Heart right ventricle (tissue), 16 donors: Measurements from ENCODE around the gene NOX4. TPM values are rescaled to one million over a fixed set of nuclear protein-coding genes. Genes with fewer than 3 reads are reported as not detected.

Experiments
- ATAC-seq, 8 donors: fragments of 200-7000 bp; cut with Tn5 transposase; one replicate each; pipeline ENCODE4 v1.9.1; 2020; ENCODE audit warnings: mild to moderate bottlenecking in 8 of 8, moderate library complexity in 8 of 8, moderate number of reproducible peaks in 1 of 8
- DNase-seq, 2 donors: peaks; one replicate each; pipeline ENCODE4 v3.0.0-alpha.2; 2020
- H3K27ac ChIP-seq, 10 donors: fragments of 200-600 bp; sonication (generic) in 2 of 10; one replicate each; pipeline versions ENCODE4 v1.5.0 to v1.8.0; 2020 to 2022; ENCODE audit warnings: mild to moderate bottlenecking in 3 of 10
- H3K27me3 ChIP-seq, 7 donors: fragments of 200-600 bp; one replicate each; pipeline ENCODE4 v1.8.0; 2021 to 2022; ENCODE audit warnings: mild to moderate bottlenecking in 2 of 7
- H3K36me3 ChIP-seq, 9 donors: fragments of 200-600 bp; sonication (generic) in 1 of 9; one replicate each; pipeline versions ENCODE4 v1.5.0 to v1.8.0; 2020 to 2022; ENCODE audit warnings: mild to moderate bottlenecking in 2 of 9
- H3K4me1 ChIP-seq, 9 donors: fragments of 200-600 bp; sonication (generic) in 1 of 9; one replicate each; pipeline versions ENCODE4 v1.5.0 to v1.8.0; 2020 to 2022; ENCODE audit warnings: mild to moderate bottlenecking in 4 of 9
- H3K4me3 ChIP-seq, 10 donors: fragments of 200-600 bp; sonication (generic) in 2 of 10; one replicate each; pipeline versions ENCODE4 v1.5.0 to v1.8.0; 2020 to 2022; ENCODE audit warnings: mild to moderate bottlenecking in 7 of 10, moderate library complexity in 2 of 10
- H3K9me3 ChIP-seq, 11 donors: fragments of 200-600 bp in 10 of 11; sonication (generic) in 2 of 11; one replicate each; pipeline versions ENCODE4 v1.5.0 to v1.8.0; 2013 to 2022; ENCODE audit warnings: mild to moderate bottlenecking in 2 of 11, control low read depth in 1 of 11, moderate library complexity in 1 of 11
- CTCF ChIP-seq, 9 donors: fragments of 200-600 bp; sonication (generic) in 2 of 9; IDR thresholded peaks; one replicate each; pipeline versions ENCODE4 v1.5.0 to v1.8.0; 2021 to 2022; ENCODE audit warnings: antibody characterized with exemption in 9 of 9, mild to moderate bottlenecking in 5 of 9, moderate library complexity in 1 of 9
- WGBS, 2 donors: extraction: QIAGEN DNeasy Blood & Tissue Kit; methylation state at CpG; one replicate each; pipeline ENCODE4 v1.1.7; 2013; ENCODE audit warnings: inconsistent platforms in 1 of 2; 5-methylcytosine and 5-hydroxymethylcytosine counted together
- intact Hi-C, 10 donors: fragments of 100-400 bp; cut with DNase I; formaldehyde crosslinking; loops; one replicate each; pipeline versions ENCODE4 v1.11.1 to v1.14.2; 2022
- polyA plus RNA-seq, 2 donors: library from polyadenylated mRNA; stranded (reverse); fragments of 200-250 nt; gene quantifications; one replicate each; pipeline ENCODE4 v1.2.3, GENCODE V29; 2013
- total RNA-seq, 10 donors: library from RNA; stranded (reverse); fragmentation: NEBNext Ultra II Directional in 3 of 10; extraction: Animal tissue kit (Norgen Biotek cat#: 25700) in 3 of 10; gene quantifications; one replicate each; pipeline versions ENCODE4 v1.2.1 to v1.2.4, GENCODE V29; 2021 to 2023
- donor health status: Arrhythmogenic right ventricular cardiomyopathy.
- donor health status: ischemic (EF 13 %, LVEDD 7.1; RV severe dilation, severe dysfunction).
- donor health status: healthy with polysubstance abuse.
- donor health status: DM: no; HTN: yes; CAD: no.
- donor health status: DM: no; HTN: no; CAD: no.
- donor health status: ischemic (EF 25% LVEDD 6.9; RV normal size, moderate dysfunction).
- donor health status: ischemic (EF 25% LVEDD 5.7; RV mildly dilated, moderate dysfunction).
- donor health status: healthy.
- donor health status: DM: yes; HTN: yes; CAD: no.
- donor health status: Ischemic cardiomyopathy.
- donor health status: ischemic (EF 35%, LVEDD 5.7; RV mildly dilated, moderate dysfunction).
- donor health status: nonischemic (EF 11% LVEDD 7.7; RV severe dilation, severe dysfunction).
- donor health status: DM: yes; HTN: yes; CAD: no.
- donor health status: PGD.
- donor health status: ischemic (EF 29% LVEDD 5.4; RV normal size, mild dysfunction).
- donor health status: nonischemic (EF 23%, LVEDD 6.1; RV moderate dilation, normal function).

Gene NOX4
- total and polyA plus RNA-seq, 12 donors, result 1.5 to 6.7 (median 2.5) TPM

DNA sequence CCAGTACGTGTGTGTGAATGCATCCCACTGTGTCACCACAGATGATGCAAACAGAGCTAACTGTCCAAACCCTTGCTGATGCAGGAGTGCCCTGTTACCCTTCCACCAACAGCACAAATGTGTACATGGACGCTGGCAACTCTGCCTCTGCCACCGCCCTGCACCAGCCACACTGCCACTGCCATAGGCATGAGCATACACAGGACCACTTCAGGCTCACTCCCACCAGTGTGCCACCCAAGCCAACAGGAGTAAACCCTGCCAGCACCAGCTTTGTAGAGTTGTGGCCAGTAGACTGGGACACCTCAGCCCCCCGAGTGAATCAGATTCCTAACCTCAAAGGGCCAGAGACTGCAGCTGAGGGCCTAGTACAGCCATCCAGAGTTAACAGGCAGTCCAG is 34.0 kb downstream of the NOX4 start:
- Histone ChIP-seq H3K9me3 (peaks cover 0 to 13% (median 0%) of the 10 kb centered on the region in 11 donors), H3K4me3 (no peak overlapping the region), H3K27ac (no peak overlapping the region), H3K4me1 (no peaks in the 10 kb centered on the region), H3K36me3 (no peaks in the 10 kb centered on the region), H3K27me3 (no peaks in the 10 kb centered on the region)
- no peak for ATAC-seq
- TF ChIP-seq CTCF (IDR thresholded peaks at IDR 0.05), result no peak
- 94 to 99% methylated on average over 4 of the region's 4 CpGs for WGBS, 2 donors
- no peak for DNase-seq
- intact Hi-C loops, result no loop called here

- H3K9me3 ChIP-seq, result peaks cover 0 to 13% (median 0%) of the 10 kb centered on the region in 11 donors
- DNase-seq (no peak), ATAC-seq (no peak)
- no peak overlapping the region for H3K4me3 ChIP-seq
- H3K27me3 ChIP-seq, result no peaks in the 10 kb centered on the region
- no peaks in the 10 kb centered on the region for H3K4me1 ChIP-seq
- intact Hi-C loops, result no loop called here
- no peak for TF ChIP-seq CTCF (IDR thresholded peaks at IDR 0.05)
- no peaks in the 10 kb centered on the region for H3K36me3 ChIP-seq
- H3K27ac ChIP-seq, result no peak overlapping the region
- WGBS, 2 donors, result 90 to 97% methylated on average over 2 of the region's 2 CpGs
Measured at GRCh38 chr11:89456681-89457080, 34.5 kb downstream of the NOX4 start.

GRCh38 chr11:89452780-89453179 is 38.4 kb downstream of the NOX4 start:
- Histone ChIP-seq H3K9me3 (peaks cover 0 to 3% (median 0%) of the 10 kb centered on the region in 11 donors), H3K27ac (no peak overlapping the region), H3K4me1 (no peaks in the 10 kb centered on the region), H3K27me3 (no peaks in the 10 kb centered on the region), H3K4me3 (no peak overlapping the region), H3K36me3 (peaks cover 0 to 8% (median 0%) of the 10 kb centered on the region in 9 donors)
- WGBS, 2 donors, result 85% methylated on average over 3 of the region's 3 CpGs
- intact Hi-C loops, result no loop called here
- ATAC-seq, result no peak
- TF ChIP-seq CTCF (IDR thresholded peaks at IDR 0.05), result no peak
- no peak for DNase-seq

DNA sequence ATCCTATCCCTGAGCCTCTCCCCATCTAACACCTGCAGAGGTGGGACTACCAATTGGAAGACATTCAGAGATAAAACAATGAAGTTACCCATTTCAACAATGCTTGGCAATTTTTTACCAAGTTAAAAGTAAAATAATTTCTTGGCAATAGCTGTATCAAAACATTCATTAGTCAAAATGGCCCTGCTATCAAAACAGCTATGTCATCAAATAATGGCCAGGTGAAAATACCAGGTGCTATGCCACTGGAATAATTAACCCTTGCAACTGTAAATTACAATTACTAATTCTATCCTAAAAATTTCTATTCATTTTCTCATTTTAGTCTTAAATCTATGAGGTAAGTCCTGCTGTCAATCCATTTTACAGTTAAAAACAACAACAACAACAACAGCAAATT is 43.3 kb downstream of the NOX4 start:
- ATAC-seq, result no peak
- DNase-seq, result no peak
- peaks cover 0 to 7% (median 0%) of the 10 kb centered on the region in 11 donors for H3K9me3 ChIP-seq
- H3K27me3 ChIP-seq, result no peaks in the 10 kb centered on the region
- H3K36me3 ChIP-seq, result peaks cover 0 to 8% (median 0%) of the 10 kb centered on the region in 9 donors
- H3K4me1 ChIP-seq, result no peaks in the 10 kb centered on the region
- intact Hi-C loops, result no loop called here
- no peak for TF ChIP-seq CTCF (IDR thresholded peaks at IDR 0.05)
- no peak overlapping the region for H3K4me3 ChIP-seq
- H3K27ac ChIP-seq, result no peak overlapping the region
